ENCODE measurements around the gene TANC1.
A peak's percentile ranks its signal among the peaks of the same experiment; 100 is the strongest.
"Not testable (repeated sequence)": the region's sequence is repeated elsewhere in the genome, so short reads cannot be mapped to it uniquely, and the experiment has no call there.

TANC1 gene

DNA sequence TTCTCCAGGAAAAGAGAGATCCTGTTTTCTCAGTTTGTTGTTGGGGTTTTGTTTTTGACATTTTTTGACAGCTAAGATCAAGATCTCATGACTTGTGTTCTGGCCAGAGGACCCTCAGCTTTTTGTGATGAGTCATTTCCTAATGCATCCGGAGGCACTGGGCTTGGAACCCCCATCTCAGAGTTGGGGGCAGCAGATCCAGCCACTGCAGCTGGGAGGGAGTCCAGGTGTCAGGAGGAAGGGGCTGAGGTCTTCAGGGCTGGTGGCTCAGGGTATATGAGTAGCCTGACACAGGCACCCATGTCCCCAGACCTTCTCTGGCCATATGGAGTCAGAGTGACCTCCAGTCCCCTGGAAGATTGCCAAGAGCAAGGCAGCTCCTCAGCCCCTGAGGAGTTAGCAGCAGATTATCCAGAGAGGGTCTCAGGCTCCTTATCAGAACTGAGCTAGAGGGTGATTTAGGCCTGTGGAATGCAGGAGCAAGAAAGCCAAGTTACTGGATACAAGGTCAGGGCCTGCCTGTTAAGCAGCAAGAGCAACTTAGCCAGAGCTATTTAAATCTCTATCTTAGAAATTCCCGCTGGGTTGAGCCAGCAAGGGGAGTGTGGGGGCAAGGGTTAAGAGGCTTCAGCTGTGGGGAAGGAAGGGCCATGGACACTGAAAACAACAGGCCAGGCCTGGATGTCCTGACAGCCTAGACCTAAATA lies 62.4 kb downstream of the TANC1 start:
- no peak for TF ChIP-seq JUND (IDR thresholded peaks at IDR 0.05; ENCODE audit: low read depth)
- DNase-seq (ENCODE audit: low read depth in 1 of 2, low spot score in 1 of 2), result peak in 1 of 2 experiments; percentile 5
- in situ Hi-C loops (cut with HindIII; ENCODE audit: low pct_unique_long_range_greater_than_20kb, low sequenced_read_pairs), result no loop called here

DNA sequence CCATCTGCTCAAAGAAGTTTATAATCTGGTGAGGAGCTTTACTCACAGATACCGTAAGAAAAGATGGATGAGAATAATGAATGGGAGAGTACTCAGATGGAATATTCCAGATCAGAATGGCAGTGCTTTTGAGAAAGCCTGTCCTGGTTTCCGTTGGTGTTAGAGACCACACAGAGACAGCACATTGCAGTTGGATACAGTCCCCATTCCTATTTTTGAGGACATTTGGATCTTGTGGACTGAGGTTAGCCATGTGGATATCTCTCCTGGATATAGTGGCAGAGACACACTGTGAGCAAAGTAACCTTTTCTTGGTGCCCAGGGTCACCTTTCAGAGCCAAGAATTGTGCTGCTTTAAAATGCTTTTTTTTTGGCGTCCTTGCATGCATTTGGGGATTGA lies 63.7 kb downstream of the TANC1 start:
- in situ Hi-C loops (cut with HindIII; ENCODE audit: low pct_unique_long_range_greater_than_20kb, low sequenced_read_pairs), result no loop called here
- no peak for TF ChIP-seq JUND (IDR thresholded peaks at IDR 0.05; ENCODE audit: low read depth)
- no peak for DNase-seq (ENCODE audit: low read depth in 1 of 2, low spot score in 1 of 2)

DNA sequence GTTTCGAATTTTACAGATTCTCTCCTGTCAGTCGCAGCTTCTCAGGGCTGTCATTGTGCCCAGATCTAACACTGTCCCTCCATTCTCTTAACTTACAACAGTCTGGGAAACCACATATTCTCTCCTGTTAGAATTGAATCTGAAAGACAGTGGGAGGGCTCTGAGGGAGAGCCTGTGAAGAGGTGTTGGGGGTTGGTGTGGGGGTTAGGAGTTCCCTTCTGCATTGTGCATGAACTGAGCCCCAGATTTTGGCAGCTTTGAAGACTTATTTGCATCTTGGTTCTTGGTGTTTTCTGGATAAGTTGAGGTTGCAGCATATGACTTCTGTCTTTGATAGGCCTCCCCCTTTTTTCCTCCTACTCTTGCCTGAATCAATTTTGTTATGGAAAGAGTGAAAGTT lies 64.1 kb downstream of the TANC1 start:
- TF ChIP-seq JUND (IDR thresholded peaks at IDR 0.05; ENCODE audit: low read depth), result no peak
- no peak for DNase-seq (ENCODE audit: low read depth in 1 of 2, low spot score in 1 of 2)
- in situ Hi-C loops (cut with HindIII; ENCODE audit: low pct_unique_long_range_greater_than_20kb, low sequenced_read_pairs), result no loop called here

DNA sequence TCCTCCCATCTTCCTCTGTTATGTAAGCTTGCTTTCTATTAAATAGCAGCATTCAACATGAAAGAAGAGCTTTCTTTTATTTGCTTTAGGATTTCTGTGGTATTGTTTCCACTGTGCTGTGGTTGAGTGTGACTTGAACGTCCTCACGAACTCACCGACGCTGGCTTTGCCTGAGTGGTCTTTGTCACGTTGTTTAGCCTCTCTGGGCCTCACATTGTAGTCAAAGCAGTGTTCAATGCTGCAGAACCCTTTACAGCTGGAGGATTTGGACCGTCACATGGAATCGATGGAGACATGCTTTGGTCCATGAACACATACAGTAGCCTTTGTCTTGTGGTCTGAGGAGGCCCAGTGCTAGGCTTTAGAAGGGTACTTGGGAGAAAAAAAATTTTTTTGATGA lies 66.3 kb downstream of the TANC1 start:
- in situ Hi-C loops (cut with HindIII; ENCODE audit: low pct_unique_long_range_greater_than_20kb, low sequenced_read_pairs), result no loop called here
- no peak for DNase-seq (ENCODE audit: low read depth in 1 of 2, low spot score in 1 of 2)
- no peak for TF ChIP-seq JUND (IDR thresholded peaks at IDR 0.05; ENCODE audit: low read depth)

DNA sequence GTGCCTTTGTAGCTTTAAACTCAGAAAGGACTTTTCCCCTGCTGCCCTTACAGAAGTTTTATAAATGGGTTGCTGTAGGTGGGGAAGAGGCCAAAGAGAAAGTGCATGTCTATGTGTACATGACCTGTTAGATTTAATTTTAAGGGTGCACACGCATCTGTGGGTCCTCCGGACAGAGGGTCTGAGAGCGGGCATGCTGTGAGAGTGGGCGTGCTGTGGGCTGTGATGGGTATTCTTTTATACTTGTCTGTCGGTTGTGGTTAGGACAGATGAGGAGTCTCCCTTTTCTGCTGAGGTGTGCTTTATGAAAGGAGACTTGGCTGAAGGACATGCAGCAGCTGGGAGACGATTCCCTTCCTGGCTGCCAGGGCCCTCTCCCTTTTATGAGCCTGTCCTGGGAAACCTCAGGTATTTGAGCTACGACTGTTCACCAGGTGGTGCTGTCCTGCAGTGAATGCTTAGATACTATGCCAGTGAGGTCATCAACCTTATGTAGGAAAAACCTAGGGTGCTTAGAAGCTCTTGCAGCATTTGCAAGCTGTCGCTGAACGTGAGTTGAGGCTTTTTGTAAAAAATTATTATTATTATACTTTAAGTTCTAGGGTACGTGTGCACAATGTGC lies 67.5 kb downstream of the TANC1 start:
- DNase-seq (ENCODE audit: low read depth in 1 of 2, low spot score in 1 of 2), result peak; percentile 36 to 84
- in situ Hi-C loops (cut with HindIII; ENCODE audit: low pct_unique_long_range_greater_than_20kb, low sequenced_read_pairs), result no loop called here
- TF ChIP-seq JUND (IDR thresholded peaks at IDR 0.05; ENCODE audit: low read depth), result no peak

DNA sequence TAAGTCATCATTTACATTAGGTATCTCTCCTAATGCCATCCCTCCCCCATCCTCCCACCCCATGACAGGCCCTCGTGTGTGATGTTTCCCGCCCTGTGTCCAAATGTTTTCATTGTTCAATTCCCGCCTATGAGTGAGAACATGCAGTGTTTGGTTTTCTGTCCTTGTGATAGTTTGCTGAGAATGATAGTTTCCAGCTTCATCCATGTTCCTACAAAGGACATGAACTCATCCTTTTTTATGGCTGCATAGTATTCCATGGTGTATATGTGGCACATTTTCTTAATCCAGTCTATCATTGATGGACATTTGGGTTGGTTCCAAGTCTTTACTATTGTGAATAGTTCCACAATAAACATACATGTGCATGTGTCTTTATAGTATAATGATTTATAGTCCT lies 68.0 kb downstream of the TANC1 start:
- DNase-seq (ENCODE audit: low read depth in 1 of 2, low spot score in 1 of 2); in situ Hi-C loops (cut with HindIII; ENCODE audit: low pct_unique_long_range_greater_than_20kb, low sequenced_read_pairs): not testable (repeated sequence)

DNA sequence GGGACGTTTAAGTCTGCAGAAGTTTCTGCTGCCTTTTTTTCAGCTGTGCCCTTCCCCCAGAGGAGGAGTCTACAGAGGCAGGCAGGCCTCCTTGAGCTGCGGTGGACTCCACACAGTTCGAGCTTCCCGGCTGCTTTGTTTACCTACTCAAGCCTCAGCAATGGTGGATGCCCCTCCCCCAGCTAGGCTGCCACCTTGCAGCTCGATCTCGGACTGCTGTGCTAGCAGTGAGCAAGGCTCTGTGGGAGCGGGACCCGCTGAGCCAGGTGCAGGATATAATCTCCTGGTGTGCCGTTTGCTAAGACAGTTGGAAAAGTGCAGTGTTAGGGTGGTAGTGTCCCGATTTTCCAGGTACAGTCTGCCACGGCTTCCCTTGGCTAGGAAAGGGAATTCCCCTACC lies 72.9 kb downstream of the TANC1 start:
- in situ Hi-C loops (cut with HindIII; ENCODE audit: low pct_unique_long_range_greater_than_20kb, low sequenced_read_pairs); DNase-seq (ENCODE audit: low read depth in 1 of 2, low spot score in 1 of 2): not testable (repeated sequence)

DNA sequence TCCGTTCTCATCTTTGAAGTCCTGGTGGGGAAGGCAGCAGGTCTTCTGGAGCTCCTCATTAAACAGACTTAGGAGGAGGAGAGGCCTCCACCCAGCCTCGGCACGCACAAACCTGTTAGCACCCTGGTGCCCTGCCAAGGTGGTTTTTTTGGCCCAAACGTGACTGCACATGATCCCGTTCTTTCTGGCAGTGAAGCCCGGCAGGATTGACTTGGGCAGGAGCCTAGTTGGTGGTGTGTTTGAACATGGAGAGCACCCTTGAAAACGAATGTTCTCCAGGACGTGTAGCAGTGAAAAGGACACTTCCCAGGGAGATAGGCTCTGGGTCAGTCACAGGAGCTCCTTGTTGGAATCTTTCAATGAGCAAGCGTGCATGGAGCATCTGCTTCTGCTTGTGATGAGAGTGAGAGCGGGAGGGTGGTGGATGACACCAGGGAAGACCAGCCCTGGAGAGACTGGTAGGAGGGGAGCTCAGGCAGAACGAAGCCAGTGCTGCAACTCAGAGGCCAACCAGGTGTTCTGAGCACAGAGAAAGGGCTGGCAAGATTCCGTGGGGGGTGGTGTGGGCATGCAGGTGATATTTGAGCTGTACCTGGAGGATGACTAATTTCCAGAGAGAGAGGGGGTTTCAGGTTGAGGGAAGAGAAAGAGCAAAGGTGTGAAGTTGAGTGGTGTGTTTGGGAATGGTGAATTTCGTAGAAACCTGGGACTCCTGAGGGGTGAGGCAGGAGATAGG lies 73.8 kb downstream of the TANC1 start:
- in situ Hi-C loops (cut with HindIII; ENCODE audit: low pct_unique_long_range_greater_than_20kb, low sequenced_read_pairs), result no loop called here
- no peak for TF ChIP-seq JUND (IDR thresholded peaks at IDR 0.05; ENCODE audit: low read depth)
- no peak for DNase-seq (ENCODE audit: low read depth in 1 of 2, low spot score in 1 of 2)

DNA sequence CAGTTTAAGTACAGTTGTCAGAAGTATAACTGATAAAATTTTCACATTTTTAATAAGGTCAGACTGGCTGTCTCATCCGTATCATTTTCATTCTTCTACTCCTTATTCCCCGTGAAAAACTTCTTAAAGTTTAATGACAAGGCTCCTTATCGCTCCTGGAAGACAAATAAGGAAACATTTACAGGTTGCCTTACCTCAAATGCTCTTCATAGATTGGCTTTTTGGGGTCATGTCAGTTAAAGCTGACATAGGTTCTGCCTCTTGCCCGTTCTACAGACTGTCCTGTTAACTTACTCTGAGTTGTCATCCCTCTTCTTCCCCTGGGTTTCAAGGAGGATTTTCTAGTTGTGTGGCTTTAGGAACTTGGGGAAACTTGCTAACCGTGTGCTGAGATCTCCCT lies 75.3 kb downstream of the TANC1 start:
- in situ Hi-C loops (cut with HindIII; ENCODE audit: low pct_unique_long_range_greater_than_20kb, low sequenced_read_pairs), result no loop called here
- TF ChIP-seq JUND (IDR thresholded peaks at IDR 0.05; ENCODE audit: low read depth), result no peak
- DNase-seq (ENCODE audit: low read depth in 1 of 2, low spot score in 1 of 2), result no peak

DNA sequence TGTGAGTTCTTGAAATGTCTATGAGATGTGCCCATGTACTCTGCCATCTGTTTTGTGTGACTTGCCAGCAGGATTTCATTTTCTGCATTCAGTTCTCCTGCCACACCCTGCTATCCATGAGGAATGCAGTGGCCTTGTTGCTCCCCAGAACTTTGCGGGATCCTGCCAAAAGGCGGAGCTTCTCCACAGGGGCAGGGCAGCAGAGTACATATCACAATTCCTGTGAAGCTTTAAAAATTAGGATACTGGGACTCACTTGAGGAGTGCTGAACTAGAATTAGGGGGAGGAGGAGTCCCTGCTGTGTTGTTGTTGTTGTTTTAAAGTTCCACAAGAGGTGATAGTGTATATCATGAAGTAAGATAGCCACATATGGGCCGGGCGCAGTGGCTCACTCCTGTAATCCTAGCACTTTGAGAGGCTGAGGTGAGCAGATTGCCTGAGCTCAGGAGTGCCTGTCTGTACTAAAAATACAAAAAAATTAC lies 76.4 kb downstream of the TANC1 start:
- no peak for DNase-seq (ENCODE audit: low read depth in 1 of 2, low spot score in 1 of 2)
- in situ Hi-C loops (cut with HindIII; ENCODE audit: low pct_unique_long_range_greater_than_20kb, low sequenced_read_pairs), result no loop called here
- TF ChIP-seq JUND (IDR thresholded peaks at IDR 0.05; ENCODE audit: low read depth), result no peak

DNA sequence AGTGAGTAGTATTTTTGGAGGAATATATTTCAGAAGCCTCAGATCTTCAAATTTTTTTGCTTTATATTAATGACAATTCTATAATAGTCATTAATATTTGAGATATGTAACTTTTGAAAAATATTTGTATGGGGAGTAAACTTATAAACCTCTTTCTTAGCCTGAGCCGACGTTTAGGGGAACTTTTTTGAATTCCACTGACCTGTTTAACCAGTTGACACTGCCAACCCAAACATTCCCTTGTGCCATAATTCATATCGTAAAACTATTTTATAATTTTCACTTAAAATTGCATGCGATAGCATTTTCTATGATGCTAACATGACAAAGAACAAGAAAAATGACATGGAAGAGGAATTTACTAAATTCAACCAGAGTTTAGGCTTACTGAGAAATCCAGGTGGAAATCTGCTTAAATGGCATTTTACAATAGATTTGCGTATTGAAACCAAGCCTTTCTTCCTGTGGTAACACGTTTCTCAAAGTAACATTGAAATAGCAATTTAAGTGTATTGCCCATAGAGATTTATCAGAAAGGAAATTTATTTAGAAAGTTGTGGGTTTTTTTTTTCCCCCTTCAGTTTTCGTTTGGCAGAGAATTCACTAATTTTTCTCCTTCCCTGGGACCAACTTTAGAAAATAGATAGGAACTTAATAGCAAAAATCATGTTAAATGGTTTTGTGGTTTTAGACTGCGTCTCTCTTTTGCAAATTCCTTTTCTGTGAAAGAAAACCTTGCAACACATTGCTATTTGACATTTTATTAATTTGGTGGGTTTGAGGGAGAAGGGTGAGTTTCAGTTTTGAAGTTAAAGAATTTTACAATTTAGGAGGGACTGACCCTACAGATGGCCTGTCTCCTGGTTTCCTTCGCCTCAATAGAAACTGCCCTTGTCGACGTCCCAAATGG lies 77.4 kb downstream of the TANC1 start:
- TF ChIP-seq JUND (IDR thresholded peaks at IDR 0.05; ENCODE audit: low read depth), result no peak
- in situ Hi-C loops (cut with HindIII; ENCODE audit: low pct_unique_long_range_greater_than_20kb, low sequenced_read_pairs), result no loop called here
- peak in 1 of 2 experiments; percentile 51 for DNase-seq (ENCODE audit: low read depth in 1 of 2, low spot score in 1 of 2)

DNA sequence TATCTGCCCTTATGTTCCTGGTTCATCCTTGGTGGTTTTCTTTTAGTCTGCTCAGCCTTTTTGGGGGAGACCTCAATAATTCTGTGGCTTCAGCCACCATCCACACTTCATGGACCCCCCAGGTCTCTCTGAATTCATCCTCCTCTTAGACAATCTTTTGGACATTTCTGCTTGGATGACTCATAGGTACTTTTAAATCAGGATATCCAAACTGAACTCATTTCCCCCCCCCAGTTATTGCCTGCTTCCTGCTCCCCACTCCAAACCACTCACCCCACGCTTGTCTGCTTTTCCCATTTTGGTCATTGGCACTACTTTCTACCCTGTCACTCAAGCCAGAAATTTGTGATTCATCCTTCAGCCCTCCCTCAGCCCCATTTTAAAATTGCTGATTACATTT lies 78.5 kb downstream of the TANC1 start:
- in situ Hi-C loops (cut with HindIII; ENCODE audit: low pct_unique_long_range_greater_than_20kb, low sequenced_read_pairs), result no loop called here
- DNase-seq (ENCODE audit: low read depth in 1 of 2, low spot score in 1 of 2), result no peak
- no peak for TF ChIP-seq JUND (IDR thresholded peaks at IDR 0.05; ENCODE audit: low read depth)

Data from T47D (cell line).